ENCODE measurements around the gene TUBB4B.

TUBB4B gene

GRCh38 chr9:137222190-137223077 lies 18.7 kb upstream of the TUBB4B start, which contains the start of gene RNF208:
RNF208 (minus strand) TSS chr9:137222240; CDS start chr9:137221212, 1,028 bp downstream.
- peak within 1 kb of the TSS; percentile 61 for H3K4me3 ChIP-seq (ENCODE audit: low read depth, low read length)
- DNase-seq (ENCODE audit: low read depth): no peak
- no peak for TF ChIP-seq CTCF (IDR thresholded peaks at IDR 0.05; ENCODE audit: low read depth, low read length, missing control alignments)

- peak; percentile 97 for DNase-seq (ENCODE audit: low read depth)
- peak overlapping the region; percentile 88 for H3K4me3 ChIP-seq (ENCODE audit: low read depth, low read length)
- TF ChIP-seq CTCF (IDR thresholded peaks at IDR 0.05; ENCODE audit: low read depth, low read length, missing control alignments): no peak
Observed at GRCh38 chr9:137223078-137223970, 17.8 kb upstream of the TUBB4B start.

DNA sequence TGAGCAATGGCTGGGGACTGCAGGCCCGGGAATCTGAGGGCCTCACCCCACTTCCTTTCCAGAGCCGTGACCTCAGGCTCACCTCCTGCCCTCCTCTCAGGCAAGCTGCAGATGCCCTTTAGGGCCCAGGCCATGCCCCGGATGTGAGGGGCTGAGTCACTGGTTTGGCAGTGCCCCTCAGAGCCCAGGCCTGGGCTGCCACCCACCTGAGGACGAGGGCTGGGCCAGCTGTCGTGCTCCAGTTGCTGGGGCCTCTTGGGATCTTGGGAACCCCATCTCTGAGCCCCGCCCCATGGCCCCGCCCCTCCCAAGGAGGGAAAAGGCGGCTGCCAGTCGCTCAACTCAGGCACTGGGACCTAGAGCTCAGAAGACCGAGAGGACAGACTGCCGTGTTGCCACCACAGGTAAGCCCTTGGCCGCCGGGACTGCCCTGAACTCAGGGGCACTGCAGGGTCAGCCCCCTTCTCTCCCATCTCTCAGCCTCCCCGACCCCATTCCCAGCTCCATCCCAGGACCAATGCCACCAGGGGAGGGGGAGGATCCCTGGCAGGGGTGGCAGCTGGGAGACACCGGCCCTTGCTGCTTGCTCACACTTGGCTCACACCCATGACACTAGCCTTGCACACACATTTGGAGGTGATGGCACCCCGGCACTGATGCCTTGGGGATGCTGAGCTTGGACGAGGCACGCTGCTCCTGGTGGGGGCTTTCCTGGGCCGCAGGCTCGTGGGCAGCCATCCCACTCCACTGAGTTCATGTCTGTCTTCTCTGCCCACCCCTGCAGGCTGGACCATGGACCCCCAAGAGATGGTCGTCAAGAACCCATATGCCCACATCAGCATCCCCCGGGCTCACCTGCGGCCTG lies 16.0 kb upstream of the TUBB4B start, which contains the start of gene CYSRT1:
Gene CYSRT1 (plus strand): TSS at position 345 of the 865 bp plus-strand sequence. CDS start 448 bp downstream, at position 793.
- TF ChIP-seq CTCF (IDR thresholded peaks at IDR 0.05; ENCODE audit: low read depth, low read length, missing control alignments): no peak
- no peak for DNase-seq (ENCODE audit: low read depth)
- peak within 1 kb of the TSS; percentile 88 for H3K4me3 ChIP-seq (ENCODE audit: low read depth, low read length)

DNA sequence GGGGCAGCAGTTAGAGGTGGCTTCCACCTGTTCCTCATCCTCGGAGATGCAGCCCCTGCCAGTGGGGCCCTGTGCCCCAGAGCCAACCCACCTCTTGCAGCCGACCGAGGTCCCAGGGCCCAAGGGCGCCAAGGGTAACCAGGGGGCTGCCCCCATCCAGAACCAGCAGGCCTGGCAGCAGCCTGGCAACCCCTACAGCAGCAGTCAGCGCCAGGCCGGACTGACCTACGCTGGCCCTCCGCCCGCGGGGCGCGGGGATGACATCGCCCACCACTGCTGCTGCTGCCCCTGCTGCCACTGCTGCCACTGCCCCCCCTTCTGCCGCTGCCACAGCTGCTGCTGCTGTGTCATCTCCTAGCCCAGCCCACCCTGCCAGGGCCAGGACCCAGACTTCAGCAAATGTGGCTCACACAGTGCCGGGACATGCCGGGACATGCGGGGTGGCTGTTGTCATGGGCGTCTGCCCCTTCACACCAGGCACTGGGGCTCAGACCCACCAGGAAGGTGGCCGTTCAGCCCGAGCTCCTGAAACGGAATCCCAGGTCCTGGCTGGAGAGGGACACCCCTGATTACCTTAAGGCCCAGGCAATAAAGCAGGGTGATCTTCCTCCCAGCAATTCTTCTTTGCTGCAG lies 15.3 kb upstream of the TUBB4B start:
- no peak for TF ChIP-seq CTCF (IDR thresholded peaks at IDR 0.05; ENCODE audit: low read depth, low read length, missing control alignments)
- H3K4me3 ChIP-seq (ENCODE audit: low read depth, low read length): no peak overlapping the region
- DNase-seq (ENCODE audit: low read depth): no peak

DNA sequence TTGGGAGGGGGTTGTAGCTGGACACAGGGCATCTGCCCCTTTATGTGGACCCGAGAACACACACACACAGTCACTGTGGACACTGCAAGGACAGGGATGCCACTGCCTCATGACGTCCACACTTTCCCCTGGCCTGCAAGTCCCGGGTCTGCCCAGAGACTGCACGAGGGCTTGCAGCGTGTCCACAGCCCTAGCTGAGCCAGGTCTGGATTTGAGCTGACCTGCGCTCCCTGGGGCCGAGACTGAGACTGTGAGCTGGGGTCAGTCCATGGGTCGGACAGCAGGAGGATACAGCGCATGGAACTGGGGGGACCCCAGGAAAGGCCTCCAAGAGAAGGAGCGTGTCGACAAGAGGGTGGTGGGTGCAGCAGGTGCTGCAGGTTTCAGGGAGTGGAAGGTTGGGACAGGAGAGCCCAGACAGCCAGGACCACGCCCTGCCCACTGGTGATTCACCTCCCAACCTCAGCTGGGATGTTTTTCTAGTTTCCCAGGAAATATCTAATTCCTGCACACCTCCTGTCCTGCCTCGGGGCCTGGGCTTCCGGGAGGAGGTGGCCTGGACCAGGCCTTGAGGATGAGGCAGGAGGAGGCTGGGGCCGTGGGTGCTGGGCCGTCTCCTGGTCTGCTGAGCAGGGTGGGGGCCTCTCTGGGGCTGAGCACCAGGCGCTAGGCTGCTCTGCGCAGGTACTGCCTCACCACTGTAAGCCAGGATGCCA lies 14.6 kb upstream of the TUBB4B start:
- no peak for TF ChIP-seq CTCF (IDR thresholded peaks at IDR 0.05; ENCODE audit: low read depth, low read length, missing control alignments)
- no peak overlapping the region for H3K4me3 ChIP-seq (ENCODE audit: low read depth, low read length)
- no peak for DNase-seq (ENCODE audit: low read depth)
